RWPE1 (cell line): ENCODE results near the gene HERC6.
"Not testable (repeated sequence)": the region's sequence is repeated elsewhere in the genome, so short reads cannot be mapped to it uniquely, and the experiment has no call there.

ENCODE experiments used
- CTCF ChIA-PET: fragments of 350-600 bp; sonication (Branson Sonifier 250); formaldehyde crosslinking; extraction: SDS; loops from one replicate; lab custom pipeline; 2021; lab: Yijun Ruan, JAX
- POLR2A ChIA-PET: fragments of 400-600 bp; formaldehyde crosslinking; extraction: SDS; loops from one replicate; lab custom pipeline; 2020; ENCODE audit warnings: antibody characterized with exemption; ENCODE audit not compliant: low non-redundant PET; lab: Yijun Ruan, JAX
- DNase-seq: peaks from one replicate; pipeline ENCODE4 v3.0.0; 2012; ENCODE audit warnings: low spot score
- H3K27ac ChIP-seq: fragments of 450-650 bp; 2 replicates; pipeline ENCODE4 v1.5.1; 2017
- TF ChIP-seq, protein P1 (sequence below): fragments of 450-650 bp; conservative IDR thresholded peaks from 2 replicates; pipeline ENCODE4 v1.5.1; 2017; ENCODE audit warnings: low read depth, mild to moderate bottlenecking

HERC6 gene

DNA sequence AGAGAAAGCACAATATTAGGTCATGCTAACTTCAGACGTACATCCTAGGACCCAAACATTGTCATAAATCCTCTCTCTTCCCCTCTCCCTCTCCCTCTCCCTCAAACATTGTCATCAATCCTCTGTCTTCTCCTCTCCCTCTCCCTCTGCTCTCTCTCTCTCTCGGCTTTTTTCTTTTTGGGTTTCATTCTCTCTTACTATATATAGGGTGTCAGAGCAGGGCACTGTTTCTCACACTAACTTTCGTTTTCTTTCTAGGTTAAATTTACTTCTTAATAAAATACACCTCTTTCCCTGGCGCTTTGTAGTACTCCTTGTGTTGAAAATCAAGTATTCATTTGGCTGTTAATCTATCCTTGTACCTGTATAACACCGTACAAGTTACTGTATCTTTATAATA lies 41.2 kb downstream of the HERC6 start:
- TF ChIP-seq, protein P1, sequence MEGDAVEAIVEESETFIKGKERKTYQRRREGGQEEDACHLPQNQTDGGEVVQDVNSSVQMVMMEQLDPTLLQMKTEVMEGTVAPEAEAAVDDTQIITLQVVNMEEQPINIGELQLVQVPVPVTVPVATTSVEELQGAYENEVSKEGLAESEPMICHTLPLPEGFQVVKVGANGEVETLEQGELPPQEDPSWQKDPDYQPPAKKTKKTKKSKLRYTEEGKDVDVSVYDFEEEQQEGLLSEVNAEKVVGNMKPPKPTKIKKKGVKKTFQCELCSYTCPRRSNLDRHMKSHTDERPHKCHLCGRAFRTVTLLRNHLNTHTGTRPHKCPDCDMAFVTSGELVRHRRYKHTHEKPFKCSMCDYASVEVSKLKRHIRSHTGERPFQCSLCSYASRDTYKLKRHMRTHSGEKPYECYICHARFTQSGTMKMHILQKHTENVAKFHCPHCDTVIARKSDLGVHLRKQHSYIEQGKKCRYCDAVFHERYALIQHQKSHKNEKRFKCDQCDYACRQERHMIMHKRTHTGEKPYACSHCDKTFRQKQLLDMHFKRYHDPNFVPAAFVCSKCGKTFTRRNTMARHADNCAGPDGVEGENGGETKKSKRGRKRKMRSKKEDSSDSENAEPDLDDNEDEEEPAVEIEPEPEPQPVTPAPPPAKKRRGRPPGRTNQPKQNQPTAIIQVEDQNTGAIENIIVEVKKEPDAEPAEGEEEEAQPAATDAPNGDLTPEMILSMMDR: no peak
- ChIA-PET POLR2A (no interaction called here), CTCF (no interaction called here)
- no peak for DNase-seq
- no peak overlapping the region for H3K27ac ChIP-seq

GRCh38 chr4:88420844-88421243 lies 42.2 kb downstream of the HERC6 start:
- TF ChIP-seq, protein P1: no peak
- CTCF ChIA-PET: interaction anchor here (1.2 kb wide), 1 partner anchor 25 kb away, joined by 9 read pairs; no protein-coding TSS in a partner anchor
- DNase-seq: no peak
- POLR2A ChIA-PET: no interaction called here
- no peak overlapping the region for H3K27ac ChIP-seq

DNA sequence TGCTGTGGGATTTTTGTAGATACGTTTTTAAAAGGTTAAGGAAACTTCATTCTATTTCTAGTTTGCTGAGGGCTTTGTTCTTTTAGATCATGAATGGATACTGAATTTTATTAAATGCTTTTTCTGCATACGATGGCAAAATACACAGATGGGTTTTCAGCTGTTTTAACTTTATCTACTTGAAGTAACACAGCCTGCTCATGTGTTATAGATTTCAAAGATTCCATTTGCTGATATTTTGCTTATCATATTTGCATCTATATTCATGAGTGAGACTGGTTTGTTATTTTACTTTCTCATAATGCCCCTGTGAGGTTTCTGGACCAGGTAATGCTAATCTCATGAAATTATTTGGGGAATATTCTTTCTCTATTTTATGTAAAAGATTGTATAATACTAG lies 43.8 kb downstream of the HERC6 start:
- CTCF ChIA-PET: no interaction called here
- POLR2A ChIA-PET: no interaction called here
- TF ChIP-seq, protein P1: no peak
- no peak overlapping the region for H3K27ac ChIP-seq
- DNase-seq: no peak

- no peak for DNase-seq
- no peak overlapping the region for H3K27ac ChIP-seq
- TF ChIP-seq, protein P1: no peak
- ChIA-PET CTCF (no interaction called here), POLR2A (no interaction called here)
These were observed 50.7 kb downstream of the HERC6 start for GRCh38 chr4:88429401-88429800.

DNA sequence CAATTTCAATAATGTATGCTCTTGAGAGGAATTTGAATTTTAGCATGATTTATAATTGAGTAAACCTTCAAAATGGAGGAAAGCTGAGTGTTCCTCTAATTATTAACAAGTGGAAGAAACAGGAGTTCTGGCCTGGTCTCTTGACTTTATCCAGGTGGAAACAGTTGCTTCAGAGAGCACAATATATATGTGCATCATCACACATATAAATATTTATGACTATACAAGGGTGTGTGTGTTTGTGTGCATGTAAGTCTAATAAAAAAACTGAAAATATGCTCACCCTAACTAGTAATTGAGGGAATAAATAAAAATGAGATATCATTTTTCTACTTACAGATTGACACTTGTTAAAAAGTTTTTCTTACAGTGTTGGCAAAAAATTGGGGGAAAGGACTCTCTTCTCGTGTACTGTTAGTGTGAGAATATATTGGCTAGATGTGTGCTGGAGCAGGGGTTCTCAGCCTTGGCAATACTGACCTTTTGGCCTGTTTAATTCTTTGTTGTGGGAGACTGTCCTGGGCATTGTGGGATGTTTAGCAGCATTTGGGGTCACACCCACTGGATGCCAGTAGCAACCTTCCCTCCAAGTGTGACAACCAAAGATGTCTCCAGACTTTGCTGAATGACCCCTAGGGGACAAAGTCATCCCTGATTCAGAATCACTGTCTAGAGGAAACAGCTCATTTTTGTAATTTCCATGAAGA lies 57.5 kb downstream of the HERC6 start:
- no peak overlapping the region for H3K27ac ChIP-seq
- ChIA-PET POLR2A (no interaction called here), CTCF (no interaction called here)
- no peak for DNase-seq
- TF ChIP-seq, protein P1: no peak

DNA sequence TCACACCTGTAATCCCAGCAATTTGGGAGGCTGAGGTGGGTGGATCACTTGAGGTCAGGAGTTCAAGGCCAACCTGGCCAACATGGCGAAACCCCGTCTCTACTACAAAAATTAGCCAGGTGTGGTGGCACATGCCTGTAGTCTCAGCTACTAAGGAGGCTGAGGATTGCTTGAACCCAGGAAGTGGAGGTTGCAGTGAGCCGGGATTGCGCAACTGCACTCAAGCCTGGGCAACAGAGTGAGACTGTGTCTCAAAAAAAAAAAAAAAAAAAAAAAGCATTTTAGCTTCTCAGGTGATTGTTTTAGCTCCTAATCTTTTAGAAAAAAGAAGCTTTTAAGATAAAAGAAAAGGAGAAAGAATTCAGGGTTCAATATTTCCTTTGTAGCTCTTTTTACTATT lies 59.2 kb downstream of the HERC6 start:
- DNase-seq, H3K27ac ChIP-seq, POLR2A ChIA-PET: not testable (repeated sequence)
- CTCF ChIA-PET: interaction anchor here (1.0 kb wide), 1 partner anchor 47 kb away, joined by 3 read pairs; no protein-coding TSS in a partner anchor

DNA sequence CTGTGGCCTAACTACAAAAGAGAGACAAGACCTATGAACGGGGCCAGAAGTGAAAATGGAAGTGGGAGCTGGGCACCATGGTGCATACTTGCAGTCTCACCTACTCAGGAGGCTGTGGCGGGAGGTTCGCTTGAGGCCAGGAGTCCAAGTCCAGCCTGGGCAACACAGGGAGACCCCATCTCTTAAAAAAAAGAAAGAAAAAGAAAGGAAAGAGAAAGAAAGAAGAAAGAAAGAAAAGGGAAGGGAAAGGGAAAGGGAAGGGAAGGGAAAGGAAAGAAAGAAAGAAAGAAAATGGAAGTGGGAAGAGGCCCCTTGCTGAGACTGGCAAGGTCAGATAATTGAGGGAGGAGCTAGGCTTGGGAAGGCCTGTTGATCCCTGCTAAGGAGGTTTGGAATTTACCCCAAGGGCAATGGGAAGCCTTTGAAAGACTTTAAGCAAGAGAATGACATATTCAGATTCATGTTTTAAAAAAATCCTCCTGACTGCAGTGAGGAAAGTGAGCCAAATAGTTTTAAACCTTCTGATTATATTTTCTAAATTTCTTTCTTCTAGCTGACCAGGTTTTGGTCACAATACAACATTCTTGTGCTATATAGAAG lies 60.6 kb downstream of the HERC6 start:
- no peak overlapping the region for H3K27ac ChIP-seq
- TF ChIP-seq, protein P1: no peak
- ChIA-PET POLR2A (no interaction called here), CTCF (interaction anchor here (0.5 kb wide), 2 partner anchors 312 to 895 kb away, joined by 3 to 5 read pairs; no protein-coding TSS in a partner anchor)
- DNase-seq: peak; percentile 61
